Activated CD4-positive, alpha-beta T cell treated with anti-CD3 and anti-CD28 coated beads, Interleukin-2, amount 10 ng/mL, durations not matched to agents 24 days and 14 days (primary cell): ENCODE results near the gene IL1A. TPM values are rescaled to one million over a fixed set of nuclear protein-coding genes. Genes with fewer than 3 reads are reported as not detected.

Experiments used
- DNase-seq: peaks from one replicate; pipeline ENCODE4 v3.0.0; 2022
- H3K27ac Mint-ChIP-seq: one replicate; pipeline ENCODE4 v1.8.0; 2022; ENCODE audit warnings: mild to moderate bottlenecking, mixed read lengths
- H3K27me3 Mint-ChIP-seq: one replicate; pipeline ENCODE4 v1.8.0; 2022; ENCODE audit warnings: mixed read lengths
- H3K36me3 Mint-ChIP-seq: one replicate; pipeline ENCODE4 v1.8.0; 2022; ENCODE audit warnings: low read depth, mild to moderate bottlenecking, mixed read lengths
- H3K4me1 Mint-ChIP-seq: one replicate; pipeline ENCODE4 v1.8.0; 2021; ENCODE audit warnings: mixed read lengths
- H3K4me3 Mint-ChIP-seq: one replicate; pipeline ENCODE4 v1.8.0; 2022; ENCODE audit warnings: mild to moderate bottlenecking, moderate library complexity, mixed read lengths
- H3K9me3 Mint-ChIP-seq: one replicate; pipeline ENCODE4 v1.8.0; 2021; ENCODE audit warnings: mixed read lengths
- intact Hi-C: fragments of 100-400 bp; cut with micrococcal nuclease; formaldehyde crosslinking; loops from one replicate; pipeline ENCODE4 v1.15.1; 2023
- total RNA-seq: library from RNA; stranded (reverse); gene quantifications from 2 replicates; pipeline ENCODE4 v1.2.3, GENCODE V29; 2022

The IL1A gene
- total RNA-seq, 1 donor from 2014 or later: 10.2 TPM

- intact Hi-C loops: no loop called here
- Mint-ChIP-seq H3K4me1 (peaks cover 28% of the 10 kb centered on the region), H3K4me3 (no peak overlapping the region), H3K27me3 (no peaks in the 10 kb centered on the region), H3K36me3 (peaks cover 9% of the 10 kb centered on the region), H3K27ac (peak overlapping the region; percentile 60), H3K9me3 (peaks cover 22% of the 10 kb centered on the region)
- DNase-seq: no peak
These were observed 27.1 kb upstream of the IL1A start for GRCh38 chr2:112811276-112811831.

DNA sequence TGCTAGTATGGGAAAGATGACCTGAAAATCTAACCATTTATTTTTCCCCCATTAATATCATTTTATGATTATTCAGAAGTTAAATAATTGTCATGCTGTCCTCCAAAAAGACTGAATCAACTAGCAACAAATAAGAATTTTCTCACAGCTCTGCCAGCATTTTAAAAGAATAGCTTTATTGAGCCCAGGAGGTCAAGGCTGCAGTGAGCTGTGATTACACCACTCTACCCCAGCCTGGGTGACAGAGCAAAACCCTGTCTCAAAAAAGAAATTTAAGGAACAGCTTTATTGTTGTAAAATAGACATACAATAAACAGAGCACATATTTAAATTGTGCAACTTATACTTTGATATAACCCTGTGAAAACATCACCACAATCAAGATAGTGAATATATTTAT, 24.8 kb upstream of the IL1A start:
- peaks cover 14% of the 10 kb centered on the region for H3K36me3 Mint-ChIP-seq
- H3K27me3 Mint-ChIP-seq: no peaks in the 10 kb centered on the region
- peaks cover 23% of the 10 kb centered on the region for H3K9me3 Mint-ChIP-seq
- intact Hi-C loops: no loop called here
- peaks cover 39% of the 10 kb centered on the region for H3K4me1 Mint-ChIP-seq
- no peak overlapping the region for H3K4me3 Mint-ChIP-seq
- H3K27ac Mint-ChIP-seq: no peak overlapping the region
- no peak for DNase-seq

DNA sequence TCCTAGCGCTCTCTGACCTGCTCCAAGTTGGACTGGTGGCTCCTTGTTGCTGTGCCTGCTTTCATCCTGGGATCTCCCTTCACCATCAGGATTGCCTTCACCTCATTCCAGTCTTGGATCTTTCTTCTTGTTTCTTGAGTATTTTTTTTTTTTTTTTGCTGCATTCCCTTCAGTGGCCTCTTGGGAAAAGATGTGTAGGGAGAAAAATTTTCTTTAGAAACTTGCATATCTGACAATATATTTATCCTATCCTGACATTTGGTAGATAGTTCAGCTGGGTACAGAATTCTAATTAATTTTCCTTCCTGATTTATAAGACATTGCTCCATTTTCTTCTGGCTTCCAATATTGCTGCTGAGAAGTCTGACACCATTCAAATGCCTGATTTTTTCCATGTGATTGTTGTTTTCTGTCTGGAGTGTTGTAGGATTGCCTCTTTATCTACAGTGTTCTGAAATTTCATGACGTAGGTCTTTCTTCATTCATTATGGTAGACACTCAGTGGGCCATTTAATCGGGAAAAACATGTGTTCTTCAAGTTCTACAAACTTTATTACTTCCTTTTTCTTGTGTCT, 23.0 kb upstream of the IL1A start:
- Mint-ChIP-seq H3K27me3 (no peaks in the 10 kb centered on the region), H3K36me3 (peaks cover 14% of the 10 kb centered on the region), H3K9me3 (peaks cover 26% of the 10 kb centered on the region), H3K4me1 (peaks cover 42% of the 10 kb centered on the region), H3K27ac (peak overlapping the region; percentile 10), H3K4me3 (no peak overlapping the region)
- DNase-seq: no peak
- intact Hi-C loops: no loop called here

DNA sequence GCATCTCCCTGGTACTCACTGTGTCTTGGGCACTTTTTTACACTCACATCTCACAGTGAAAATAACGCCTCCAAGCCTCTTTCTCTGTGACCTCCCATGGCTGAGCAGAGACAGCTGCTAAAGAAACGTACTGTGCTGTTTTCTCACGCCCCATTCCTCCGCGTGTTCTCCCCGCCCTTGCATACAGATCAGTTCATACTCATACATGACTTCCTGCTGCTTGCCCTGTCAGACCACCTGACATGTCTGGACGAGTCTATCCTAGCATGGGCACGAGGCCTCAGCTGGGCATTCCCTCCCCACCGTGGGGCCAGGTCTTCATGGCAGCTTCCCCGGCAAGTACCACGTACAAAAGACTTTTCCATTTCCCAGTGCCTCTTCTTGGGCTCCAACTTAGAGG, 21.2 kb upstream of the IL1A start:
- H3K4me3 Mint-ChIP-seq: no peak overlapping the region
- H3K36me3 Mint-ChIP-seq: peaks cover 12% of the 10 kb centered on the region
- H3K4me1 Mint-ChIP-seq: peaks cover 31% of the 10 kb centered on the region
- peaks cover 26% of the 10 kb centered on the region for H3K9me3 Mint-ChIP-seq
- H3K27me3 Mint-ChIP-seq: no peaks in the 10 kb centered on the region
- H3K27ac Mint-ChIP-seq: peak overlapping the region; percentile 59
- intact Hi-C loops: loop anchor here (2.0 kb wide), 1 partner anchor 41 kb away; the partner anchor contains the start of gene CKAP2L
- no peak for DNase-seq

GRCh38 chr2:112803691-112804521, 19.6 kb upstream of the IL1A start:
- no peaks in the 10 kb centered on the region for H3K27me3 Mint-ChIP-seq
- peaks cover 13% of the 10 kb centered on the region for H3K36me3 Mint-ChIP-seq
- intact Hi-C loops: loop anchor here (1.0 to 5.0 kb wide), 4 partner anchors 8 to 52 kb away; partner anchors contain the start of gene CKAP2L
- H3K4me3 Mint-ChIP-seq: peak overlapping the region; percentile 50
- H3K9me3 Mint-ChIP-seq: peaks cover 22% of the 10 kb centered on the region
- peaks cover 40% of the 10 kb centered on the region for H3K4me1 Mint-ChIP-seq
- H3K27ac Mint-ChIP-seq: peak overlapping the region; percentile 94
- no peak for DNase-seq

GRCh38 chr2:112800881-112801583, 16.7 kb upstream of the IL1A start:
- Mint-ChIP-seq H3K27me3 (no peaks in the 10 kb centered on the region), H3K4me3 (no peak overlapping the region), H3K4me1 (peaks cover 34% of the 10 kb centered on the region), H3K27ac (peak overlapping the region; percentile 14), H3K36me3 (peaks cover 7% of the 10 kb centered on the region), H3K9me3 (peaks cover 9% of the 10 kb centered on the region)
- no peak for DNase-seq
- intact Hi-C loops: loop anchor here (5.0 kb wide), 1 partner anchor 49 kb away; no protein-coding TSS in a partner anchor

GRCh38 chr2:112798979-112799975, 15.0 kb upstream of the IL1A start:
- Mint-ChIP-seq H3K27ac (peak overlapping the region; percentile 45), H3K9me3 (peaks cover 8% of the 10 kb centered on the region), H3K36me3 (peaks cover 1% of the 10 kb centered on the region), H3K4me1 (peaks cover 31% of the 10 kb centered on the region), H3K27me3 (no peaks in the 10 kb centered on the region), H3K4me3 (no peak overlapping the region)
- no peak for DNase-seq
- intact Hi-C loops: no loop called here

- no peaks in the 10 kb centered on the region for H3K27me3 Mint-ChIP-seq
- intact Hi-C loops: loop anchor here (1.0 kb wide), 1 partner anchor 8 kb away; no protein-coding TSS in a partner anchor
- no peak for DNase-seq
- no peak overlapping the region for H3K27ac Mint-ChIP-seq
- H3K4me3 Mint-ChIP-seq: no peak overlapping the region
- H3K9me3 Mint-ChIP-seq: peaks cover 13% of the 10 kb centered on the region
- H3K36me3 Mint-ChIP-seq: peaks cover 5% of the 10 kb centered on the region
- H3K4me1 Mint-ChIP-seq: peaks cover 28% of the 10 kb centered on the region
These were observed 12.2 kb upstream of the IL1A start for GRCh38 chr2:112796486-112796885.

DNA sequence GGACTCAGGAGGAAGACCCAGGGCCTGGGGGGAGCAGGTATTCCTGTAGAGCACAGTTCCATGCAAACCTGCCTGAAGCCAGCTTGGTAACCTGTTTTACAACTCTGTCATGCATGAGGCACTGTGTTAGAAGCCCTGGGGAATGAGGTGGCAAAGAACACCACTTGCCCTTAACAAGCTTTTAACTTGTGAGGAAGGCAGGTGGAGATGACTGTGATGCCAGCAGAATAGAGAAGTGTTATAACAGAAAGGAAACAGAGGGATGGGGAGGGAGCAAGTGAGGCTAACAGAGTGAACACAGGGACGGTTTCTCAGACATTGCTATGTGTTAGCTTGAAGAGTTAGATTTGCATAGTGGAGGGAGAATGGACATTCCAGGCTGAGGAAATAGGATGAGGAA, 11.5 kb upstream of the IL1A start:
- Mint-ChIP-seq H3K27ac (no peak overlapping the region), H3K27me3 (no peaks in the 10 kb centered on the region), H3K9me3 (peaks cover 13% of the 10 kb centered on the region), H3K4me1 (peaks cover 28% of the 10 kb centered on the region), H3K4me3 (no peak overlapping the region), H3K36me3 (peaks cover 5% of the 10 kb centered on the region)
- DNase-seq: no peak
- intact Hi-C loops: loop anchor here (1.0 to 2.0 kb wide), 2 partner anchors 9 to 19 kb away; no protein-coding TSS in a partner anchor

DNA sequence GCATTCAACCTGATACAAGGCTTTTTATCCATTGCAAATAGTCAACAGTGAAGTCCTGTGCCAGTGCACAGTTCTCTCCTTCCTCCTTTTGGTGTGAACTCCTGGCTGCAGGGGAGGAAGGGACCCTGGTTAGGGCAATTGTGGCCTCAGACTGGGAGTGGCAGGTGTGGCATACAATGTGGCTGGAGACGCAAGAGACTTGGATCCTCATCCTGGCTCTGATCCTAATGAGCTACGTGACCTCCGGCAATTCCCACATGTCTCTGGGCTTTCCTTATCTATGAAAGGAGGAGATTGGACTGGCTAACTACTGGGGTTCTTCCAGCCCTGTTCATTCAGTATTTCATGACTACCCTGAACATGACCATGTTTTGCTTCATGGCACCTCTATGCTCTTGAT, 10.5 kb upstream of the IL1A start:
- DNase-seq: no peak
- Mint-ChIP-seq H3K4me3 (no peak overlapping the region), H3K27me3 (no peaks in the 10 kb centered on the region), H3K36me3 (peaks cover 5% of the 10 kb centered on the region), H3K27ac (no peak overlapping the region), H3K9me3 (peaks cover 17% of the 10 kb centered on the region), H3K4me1 (peaks cover 25% of the 10 kb centered on the region)
- intact Hi-C loops: loop anchor here (2.0 kb wide), 1 partner anchor 18 kb away; no protein-coding TSS in a partner anchor

DNA sequence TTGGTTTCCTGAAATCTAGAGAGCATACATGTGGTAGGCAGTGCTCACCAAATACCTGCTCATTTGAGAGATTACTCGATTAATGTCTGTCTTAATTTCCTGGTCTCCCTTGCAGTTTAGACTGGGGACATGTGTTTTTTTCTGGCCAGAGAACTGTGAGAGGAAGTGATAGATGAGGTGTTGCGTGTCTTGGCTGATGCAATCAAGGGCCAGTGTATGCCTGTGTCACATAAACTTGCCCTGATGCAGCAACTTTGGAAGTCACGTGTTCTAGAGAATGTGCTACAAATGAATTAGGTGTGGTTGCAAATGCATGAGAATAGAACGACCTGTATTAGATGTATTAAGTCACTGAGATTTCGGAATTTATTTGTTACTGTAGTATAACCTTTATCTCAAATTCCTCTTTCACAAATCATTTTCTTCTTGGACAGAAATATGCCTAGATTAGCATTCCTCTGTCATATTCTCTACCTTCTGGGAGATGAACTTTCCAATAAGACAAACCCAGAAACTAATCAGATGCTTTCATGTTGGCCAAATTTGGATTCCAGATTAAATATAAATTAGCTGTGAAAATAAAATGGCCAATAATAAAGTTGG, 9.9 kb upstream of the IL1A start:
- Mint-ChIP-seq H3K4me3 (no peak overlapping the region), H3K27me3 (no peaks in the 10 kb centered on the region), H3K27ac (peak overlapping the region; percentile 17), H3K9me3 (peaks cover 17% of the 10 kb centered on the region), H3K36me3 (peaks cover 5% of the 10 kb centered on the region), H3K4me1 (peaks cover 21% of the 10 kb centered on the region)
- peak; percentile 72 for DNase-seq
- intact Hi-C loops: loop anchor here (2.0 kb wide), 1 partner anchor 17 kb away; no protein-coding TSS in a partner anchor

GRCh38 chr2:112793449-112793978, 9.2 kb upstream of the IL1A start:
- H3K9me3 Mint-ChIP-seq: peaks cover 17% of the 10 kb centered on the region
- peaks cover 4% of the 10 kb centered on the region for H3K36me3 Mint-ChIP-seq
- intact Hi-C loops: no loop called here
- H3K4me3 Mint-ChIP-seq: no peak overlapping the region
- DNase-seq: no peak
- H3K4me1 Mint-ChIP-seq: peaks cover 17% of the 10 kb centered on the region
- H3K27me3 Mint-ChIP-seq: peaks cover 2% of the 10 kb centered on the region
- H3K27ac Mint-ChIP-seq: peak overlapping the region; percentile 4
